ENCODE measurements around the gene NLRC3. TPM values are rescaled to one million over a fixed set of nuclear protein-coding genes. Genes with fewer than 3 reads are reported as not detected.

NLRC3 gene
- total RNA-seq, 2 experiments from 2014 or later, result 14.9 to 20.5 TPM

GRCh38 chr16:3520413-3520812, 56.8 kb downstream of the NLRC3 start:
- H3K4me3 Mint-ChIP-seq, result no peak overlapping the region
- intact Hi-C loops (cut with DNase I, micrococcal nuclease), result no loop called here
- peaks cover 4% of the 10 kb centered on the region for H3K4me1 Mint-ChIP-seq
- DNase-seq, result no peak
- POLR2A ChIA-PET, result interaction anchor here (0.6 kb wide), 1 partner anchor 11 kb away, joined by 3 read pairs; no protein-coding TSS in a partner anchor
- no peaks in the 10 kb centered on the region for H3K27me3 Mint-ChIP-seq
- H3K27ac Mint-ChIP-seq, result peak overlapping the region; percentile 0
- peaks cover 37% of the 10 kb centered on the region for H3K36me3 Mint-ChIP-seq (ENCODE audit: low read depth)
- CTCF ChIA-PET, result no interaction called here
- ATAC-seq, result no peak
- H3K9me3 Mint-ChIP-seq (ENCODE audit: low read depth), result no peaks in the 10 kb centered on the region

GRCh38 chr16:3519581-3519980, 57.6 kb downstream of the NLRC3 start:
- ATAC-seq, result no peak
- POLR2A ChIA-PET, result no interaction called here

DNA sequence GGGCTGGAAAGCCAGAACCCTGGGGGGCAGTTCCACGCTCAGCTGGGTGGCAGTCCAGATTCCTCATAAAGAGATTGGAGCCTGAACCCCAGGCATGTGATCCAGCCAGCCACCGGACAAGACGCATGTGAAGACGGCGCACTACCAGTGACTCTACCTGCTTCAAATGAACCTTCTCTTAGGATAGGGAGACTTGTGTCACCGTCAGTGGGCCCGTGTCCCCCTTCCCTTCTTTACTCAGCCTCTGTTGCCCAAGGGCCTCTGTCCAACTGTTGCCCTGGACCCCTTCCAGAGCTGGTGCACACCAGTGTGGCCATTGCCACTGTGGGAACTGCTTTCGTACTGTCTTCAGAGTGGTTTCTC, 58.2 kb downstream of the NLRC3 start:
- intact Hi-C loops (cut with DNase I, micrococcal nuclease), result no loop called here
- ChIA-PET CTCF (no interaction called here), POLR2A (no interaction called here)
- no peaks in the 10 kb centered on the region for H3K27me3 Mint-ChIP-seq
- peaks cover 46% of the 10 kb centered on the region for H3K36me3 Mint-ChIP-seq (ENCODE audit: low read depth)
- H3K4me3 Mint-ChIP-seq, result no peak overlapping the region
- DNase-seq (no peak), ATAC-seq (no peak)
- no peaks in the 10 kb centered on the region for H3K9me3 Mint-ChIP-seq (ENCODE audit: low read depth)
- no peak overlapping the region for H3K27ac Mint-ChIP-seq
- peaks cover 13% of the 10 kb centered on the region for H3K4me1 Mint-ChIP-seq

More at GRCh38 chr16:3519581-3519980, 57.6 kb downstream of the NLRC3 start:
- Mint-ChIP-seq H3K4me3 (no peak overlapping the region), H3K27ac (peak overlapping the region; percentile 21), H3K9me3 (ENCODE audit: low read depth) (no peaks in the 10 kb centered on the region), H3K27me3 (no peaks in the 10 kb centered on the region), H3K4me1 (peaks cover 7% of the 10 kb centered on the region), H3K36me3 (ENCODE audit: low read depth) (peaks cover 42% of the 10 kb centered on the region)
- CTCF ChIA-PET, result no interaction called here
- no peak for DNase-seq
- intact Hi-C loops (cut with DNase I, micrococcal nuclease), result no loop called here

GRCh38 chr16:3518292-3518985, 58.8 kb downstream of the NLRC3 start:
- no peak for ATAC-seq
- Mint-ChIP-seq H3K4me1 (peaks cover 18% of the 10 kb centered on the region), H3K36me3 (ENCODE audit: low read depth) (peaks cover 50% of the 10 kb centered on the region), H3K9me3 (ENCODE audit: low read depth) (no peaks in the 10 kb centered on the region), H3K4me3 (no peak overlapping the region), H3K27me3 (no peaks in the 10 kb centered on the region), H3K27ac (no peak overlapping the region)
- ChIA-PET CTCF (interaction anchor here (0.7 kb wide), 1 partner anchor 628 kb away, joined by 3 read pairs; no protein-coding TSS in a partner anchor), POLR2A (no interaction called here)
- intact Hi-C loops (cut with DNase I, micrococcal nuclease), result no loop called here
- no peak for DNase-seq

GRCh38 chr16:3515897-3516296, 61.3 kb downstream of the NLRC3 start:
- Mint-ChIP-seq H3K9me3 (ENCODE audit: low read depth) (no peaks in the 10 kb centered on the region), H3K4me3 (no peak overlapping the region), H3K36me3 (ENCODE audit: low read depth) (peaks cover 57% of the 10 kb centered on the region), H3K4me1 (peaks cover 23% of the 10 kb centered on the region), H3K27me3 (no peaks in the 10 kb centered on the region), H3K27ac (no peak overlapping the region)
- intact Hi-C loops (cut with DNase I, micrococcal nuclease), result no loop called here
- DNase-seq, result no peak
- CTCF ChIA-PET, result no interaction called here
- ATAC-seq, result no peak
- POLR2A ChIA-PET, result no interaction called here

- ChIA-PET POLR2A (interaction anchor here (0.6 kb wide), 2 partner anchors 10 to 54 kb away, joined by 4 read pairs; no protein-coding TSS in a partner anchor), CTCF (no interaction called here)
- Mint-ChIP-seq H3K36me3 (ENCODE audit: low read depth) (peaks cover 60% of the 10 kb centered on the region), H3K4me1 (peaks cover 31% of the 10 kb centered on the region), H3K4me3 (no peak overlapping the region), H3K27me3 (no peaks in the 10 kb centered on the region), H3K27ac (peak overlapping the region; percentile 83), H3K9me3 (ENCODE audit: low read depth) (no peaks in the 10 kb centered on the region)
- ATAC-seq, result no peak
- no peak for DNase-seq
- intact Hi-C loops (cut with DNase I, micrococcal nuclease), result no loop called here
Measured at GRCh38 chr16:3514621-3515020, 62.6 kb downstream of the NLRC3 start.

GRCh38 chr16:3513892-3514583, 63.2 kb downstream of the NLRC3 start:
- CTCF ChIA-PET, result interaction anchor here (0.6 kb wide), 1 partner anchor 308 kb away, joined by 3 read pairs; no protein-coding TSS in a partner anchor
- Mint-ChIP-seq H3K4me3 (no peak overlapping the region), H3K27me3 (no peaks in the 10 kb centered on the region), H3K4me1 (peaks cover 34% of the 10 kb centered on the region), H3K27ac (peak overlapping the region; percentile 83), H3K36me3 (ENCODE audit: low read depth) (peaks cover 58% of the 10 kb centered on the region), H3K9me3 (ENCODE audit: low read depth) (no peaks in the 10 kb centered on the region)
- DNase-seq (peak; percentile 50), ATAC-seq (peak; percentile 80)
- POLR2A ChIA-PET, result interaction anchor here (0.6 kb wide), 2 partner anchors 10 to 55 kb away, joined by 4 read pairs; no protein-coding TSS in a partner anchor
- intact Hi-C loops (cut with DNase I, micrococcal nuclease), result no loop called here

- Mint-ChIP-seq H3K9me3 (ENCODE audit: low read depth) (no peaks in the 10 kb centered on the region), H3K36me3 (ENCODE audit: low read depth) (peaks cover 66% of the 10 kb centered on the region), H3K27ac (peak overlapping the region; percentile 91), H3K27me3 (no peaks in the 10 kb centered on the region), H3K4me1 (peaks cover 46% of the 10 kb centered on the region), H3K4me3 (no peak overlapping the region)
- POLR2A ChIA-PET, result interaction anchor here (0.6 kb wide), 1 partner anchor 425 kb away, joined by 3 read pairs; no protein-coding TSS in a partner anchor
- ATAC-seq (no peak), DNase-seq (no peak)
- intact Hi-C loops (cut with DNase I, micrococcal nuclease), result no loop called here
- CTCF ChIA-PET, result interaction anchor here (0.6 kb wide), 1 partner anchor 11 kb away, joined by 3 read pairs; no protein-coding TSS in a partner anchor
Measured at GRCh38 chr16:3511286-3512180, 65.7 kb downstream of the NLRC3 start.

DNA sequence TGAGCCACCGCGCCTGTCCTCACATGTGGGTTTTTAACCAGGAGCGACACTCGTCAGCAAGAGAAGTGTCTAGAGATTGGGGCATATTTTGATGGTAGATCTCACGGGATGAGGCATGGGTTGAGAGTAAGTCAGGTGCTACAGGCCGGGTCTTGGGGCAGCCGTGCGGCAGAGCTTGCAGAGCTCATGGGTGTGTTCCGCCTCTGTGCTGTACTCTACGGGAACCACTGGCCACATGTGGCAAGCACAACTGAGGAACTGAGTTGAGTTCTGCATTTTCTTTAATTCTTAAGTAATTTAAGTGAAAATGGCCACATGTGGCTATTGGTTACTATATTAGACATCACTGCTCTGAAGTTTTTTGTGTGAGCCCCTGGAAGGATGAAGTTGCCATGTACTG, 66.8 kb downstream of the NLRC3 start:
- Mint-ChIP-seq H3K4me1 (peaks cover 52% of the 10 kb centered on the region), H3K27ac (peak overlapping the region; percentile 91), H3K27me3 (no peaks in the 10 kb centered on the region), H3K9me3 (ENCODE audit: low read depth) (no peaks in the 10 kb centered on the region), H3K36me3 (ENCODE audit: low read depth) (peaks cover 69% of the 10 kb centered on the region), H3K4me3 (no peak overlapping the region)
- POLR2A ChIA-PET, result no interaction called here
- CTCF ChIA-PET, result interaction anchor here (1.1 to 1.3 kb wide), 2 partner anchors 9 to 110 kb away, joined by 3 read pairs; partner anchors contain the start of gene CLUAP1
- DNase-seq (no peak), ATAC-seq (no peak)
- intact Hi-C loops (cut with DNase I, micrococcal nuclease), result no loop called here

DNA sequence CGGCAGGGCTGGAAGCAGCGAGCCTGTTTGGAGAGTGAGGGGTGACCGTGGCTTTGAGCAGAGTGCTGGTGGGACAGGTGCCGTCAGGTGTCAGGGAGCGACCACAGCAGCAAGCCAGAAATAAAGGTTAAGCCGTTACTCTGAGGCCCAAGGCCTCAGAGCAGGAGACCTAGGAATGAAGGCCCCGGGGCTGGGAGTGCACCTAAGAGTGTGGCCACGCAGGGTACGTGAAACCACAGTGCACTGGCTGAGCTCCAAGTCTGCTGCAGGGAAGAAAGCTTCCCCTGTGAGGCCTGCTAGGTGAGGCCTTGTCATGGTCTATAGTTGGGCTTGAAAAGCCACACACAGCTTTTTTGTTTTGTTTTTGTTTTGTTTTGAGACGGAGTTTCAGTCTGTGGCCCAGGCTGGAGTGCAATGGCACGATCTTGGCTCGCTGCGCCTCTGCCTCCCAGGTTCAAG, 67.7 kb downstream of the NLRC3 start:
- POLR2A ChIA-PET, result interaction anchor here (0.7 to 1.0 kb wide), 2 partner anchors 9 to 11 kb away, joined by 3 to 5 read pairs; partner anchors contain the start of gene CLUAP1
- DNase-seq (peak; percentile 92), ATAC-seq (peak; percentile 86)
- H3K4me3 Mint-ChIP-seq, result peak overlapping the region; percentile 8
- intact Hi-C loops (cut with DNase I, micrococcal nuclease), result loop anchor here (2.0 kb wide), 2 partner anchors 69 to 327 kb away; no protein-coding TSS in a partner anchor
- peak overlapping the region; percentile 91 for H3K27ac Mint-ChIP-seq
- H3K36me3 Mint-ChIP-seq (ENCODE audit: low read depth), result peaks cover 70% of the 10 kb centered on the region
- CTCF ChIA-PET, result interaction anchor here (0.7 to 1.3 kb wide), 2 partner anchors 95 to 110 kb away, joined by 3 to 4 read pairs; no protein-coding TSS in a partner anchor
- H3K27me3 Mint-ChIP-seq, result no peaks in the 10 kb centered on the region
- no peaks in the 10 kb centered on the region for H3K9me3 Mint-ChIP-seq (ENCODE audit: low read depth)
- H3K4me1 Mint-ChIP-seq, result peaks cover 54% of the 10 kb centered on the region

DNA sequence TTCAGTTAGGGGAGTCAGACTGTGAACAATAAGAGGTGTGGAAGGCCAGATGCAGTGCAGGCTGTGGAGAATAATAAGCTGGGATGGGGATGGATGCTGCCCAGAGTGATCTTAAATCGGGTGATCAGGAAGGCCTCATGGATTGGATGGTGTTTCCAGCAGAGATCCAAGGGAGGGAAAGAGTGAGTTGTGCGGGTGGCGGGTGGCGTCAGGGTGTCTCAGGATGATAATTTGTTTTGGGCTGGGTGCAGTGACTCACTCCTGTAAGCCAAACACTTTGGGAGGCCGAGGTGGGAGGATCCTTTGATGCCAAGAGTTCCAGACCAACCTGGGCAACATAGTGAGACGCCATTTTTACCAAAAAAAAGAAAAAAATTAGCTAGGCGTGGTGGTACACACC, 68.5 kb downstream of the NLRC3 start:
- no peaks in the 10 kb centered on the region for H3K27me3 Mint-ChIP-seq
- H3K9me3 Mint-ChIP-seq (ENCODE audit: low read depth), result no peaks in the 10 kb centered on the region
- peak overlapping the region; percentile 45 for H3K4me3 Mint-ChIP-seq
- H3K36me3 Mint-ChIP-seq (ENCODE audit: low read depth), result peaks cover 65% of the 10 kb centered on the region
- H3K4me1 Mint-ChIP-seq, result peaks cover 54% of the 10 kb centered on the region
- intact Hi-C loops (cut with DNase I, micrococcal nuclease), result loop anchor here (2.0 kb wide), 2 partner anchors 70 to 326 kb away; no protein-coding TSS in a partner anchor
- peak; percentile 50 for DNase-seq
- no peak for ATAC-seq
- ChIA-PET CTCF (interaction anchor here (0.7 kb wide), 1 partner anchor 335 kb away, joined by 4 read pairs; no protein-coding TSS in a partner anchor), POLR2A (no interaction called here)
- peak overlapping the region; percentile 91 for H3K27ac Mint-ChIP-seq
